ES-I3 (cell line): Measurements from ENCODE around the gene RIPPLY1.
"Not testable (repeated sequence)": the region's sequence is repeated elsewhere in the genome, so short reads cannot be mapped to it uniquely, and the experiment has no call there.

ENCODE experiments used
- H3K36me3 ChIP-seq: 2 replicates; pipeline ENCODE4 v1.6.1; 2013; ENCODE audit warnings: mild to moderate bottlenecking, low read length, control low read depth, moderate library complexity; ENCODE audit not compliant: insufficient read depth
- H3K4me1 ChIP-seq: 2 replicates; pipeline ENCODE4 v1.6.1; 2013; ENCODE audit warnings: mild to moderate bottlenecking, control low read depth, low read length; ENCODE audit not compliant: insufficient read depth
- H3K9ac ChIP-seq: 2 replicates; pipeline ENCODE4 v1.6.1; 2013; ENCODE audit warnings: low read depth, mild to moderate bottlenecking, low read length, moderate library complexity
- H3K9me3 ChIP-seq: 2 replicates; pipeline ENCODE4 v1.6.1; 2013; ENCODE audit warnings: mild to moderate bottlenecking, low read length, moderate library complexity; ENCODE audit not compliant: control insufficient read depth, insufficient read depth

The RIPPLY1 gene

DNA sequence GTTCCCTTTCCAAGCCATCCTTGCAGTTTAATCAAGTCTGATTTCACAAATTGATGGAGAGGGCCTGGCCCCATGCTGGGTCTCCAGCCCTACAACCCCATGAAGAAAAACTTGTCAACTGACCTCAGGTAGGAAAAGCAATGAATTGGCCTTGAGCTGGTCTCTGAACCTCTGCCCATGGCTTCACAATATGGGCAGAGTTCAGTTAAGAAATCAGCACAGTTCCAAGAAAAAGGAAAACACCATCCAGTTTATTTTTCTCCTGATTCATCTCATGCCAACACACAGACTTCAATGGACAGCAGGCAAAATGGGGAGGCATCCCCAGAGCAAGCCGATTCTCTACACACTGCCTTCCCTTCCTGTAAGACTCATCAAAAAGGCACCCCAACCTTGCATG lies 3.3 kb downstream of the RIPPLY1 start:
- no peaks in the 10 kb centered on the region for H3K36me3 ChIP-seq
- H3K9ac ChIP-seq, result no peak overlapping the region
- H3K4me1 ChIP-seq, result peaks cover 8% of the 10 kb centered on the region; the same call in 1 of the 2 replicates
- H3K9me3 ChIP-seq, result no peaks in the 10 kb centered on the region

DNA sequence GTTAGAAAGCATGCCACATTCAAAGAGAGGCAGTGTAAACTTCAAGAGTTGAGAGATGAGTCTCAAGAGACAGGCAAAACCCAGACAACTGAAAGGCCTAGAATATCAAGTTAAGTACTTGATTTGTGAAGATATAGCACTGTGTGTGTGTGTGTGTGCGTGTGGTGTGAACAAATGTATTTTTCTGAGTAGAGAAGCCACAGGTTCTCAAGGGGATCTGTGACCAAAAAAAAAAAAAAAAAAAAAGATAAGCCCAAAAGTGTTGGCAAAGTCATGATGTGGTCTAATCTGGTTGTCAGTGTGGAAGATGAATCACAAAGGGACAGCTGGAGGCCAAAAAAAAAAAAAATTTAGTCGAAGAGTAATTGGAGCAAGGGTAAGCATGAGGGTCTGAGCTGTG lies 3.9 kb downstream of the RIPPLY1 start:
- H3K9ac ChIP-seq, result no peak overlapping the region
- H3K4me1 ChIP-seq, result peaks cover 13% of the 10 kb centered on the region; the same call in 1 of the 2 replicates
- H3K36me3 ChIP-seq, result no peaks in the 10 kb centered on the region
- no peaks in the 10 kb centered on the region for H3K9me3 ChIP-seq

DNA sequence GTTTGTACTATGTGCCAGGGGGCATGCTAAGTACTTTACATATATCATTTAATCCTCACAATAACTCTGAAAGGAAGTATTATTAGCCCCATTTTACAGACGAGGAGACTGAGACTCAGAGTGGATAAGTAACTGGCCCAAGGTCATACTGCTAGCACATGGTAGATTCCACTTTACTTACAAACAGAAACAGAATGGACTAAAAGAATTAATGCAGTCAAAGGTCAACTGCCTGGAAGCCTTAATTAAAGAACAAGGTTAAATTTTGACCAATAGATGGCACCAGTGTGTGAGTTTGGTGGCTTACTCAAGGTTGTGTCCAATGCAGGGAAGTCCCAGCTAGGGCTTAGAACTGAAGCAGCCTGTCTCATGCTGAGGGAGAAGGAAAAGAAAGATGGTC lies 4.7 kb downstream of the RIPPLY1 start:
- Histone ChIP-seq H3K36me3 (no peaks in the 10 kb centered on the region), H3K4me1 (peaks cover 13% of the 10 kb centered on the region; the same call in 1 of the 2 replicates)

GRCh38 chrX:106897259-106897658 lies 5.9 kb downstream of the RIPPLY1 start:
- no peak overlapping the region for H3K9ac ChIP-seq
- no peaks in the 10 kb centered on the region for H3K9me3 ChIP-seq
- peaks cover 13% of the 10 kb centered on the region; the same call in 1 of the 2 replicates for H3K4me1 ChIP-seq
- H3K36me3 ChIP-seq, result no peaks in the 10 kb centered on the region

More for the DNA sequence above, 4.7 kb downstream of the RIPPLY1 start:
- Histone ChIP-seq H3K9ac (no peak overlapping the region), H3K9me3 (no peaks in the 10 kb centered on the region)

DNA sequence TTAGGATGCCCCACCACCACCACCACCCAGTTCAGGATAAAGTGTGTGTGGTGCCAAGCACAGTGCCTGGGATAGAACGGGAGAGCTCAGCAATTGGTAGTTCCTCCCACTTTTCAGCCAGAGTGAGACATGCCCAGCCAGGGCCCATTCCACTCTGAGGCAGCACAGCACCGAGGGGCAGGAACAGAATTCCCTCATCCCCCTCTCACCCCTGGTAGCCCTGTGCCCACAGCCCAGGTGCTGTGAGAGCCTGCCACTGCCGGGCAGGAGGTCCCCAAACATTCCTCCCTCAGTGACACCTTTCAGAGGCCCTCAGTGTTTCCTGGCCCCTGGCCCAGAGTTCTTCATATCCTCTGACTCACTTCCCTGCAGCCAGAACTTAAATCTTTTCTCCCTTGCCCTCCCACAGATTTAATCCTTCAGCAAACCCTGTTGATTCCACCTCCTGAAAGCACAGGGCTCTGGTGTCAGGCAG lies 8.1 kb downstream of the RIPPLY1 start:
- Histone ChIP-seq H3K9me3 (no peaks in the 10 kb centered on the region), H3K36me3 (no peaks in the 10 kb centered on the region), H3K9ac (no peak overlapping the region), H3K4me1 (peaks cover 13% of the 10 kb centered on the region; the same call in 1 of the 2 replicates)

DNA sequence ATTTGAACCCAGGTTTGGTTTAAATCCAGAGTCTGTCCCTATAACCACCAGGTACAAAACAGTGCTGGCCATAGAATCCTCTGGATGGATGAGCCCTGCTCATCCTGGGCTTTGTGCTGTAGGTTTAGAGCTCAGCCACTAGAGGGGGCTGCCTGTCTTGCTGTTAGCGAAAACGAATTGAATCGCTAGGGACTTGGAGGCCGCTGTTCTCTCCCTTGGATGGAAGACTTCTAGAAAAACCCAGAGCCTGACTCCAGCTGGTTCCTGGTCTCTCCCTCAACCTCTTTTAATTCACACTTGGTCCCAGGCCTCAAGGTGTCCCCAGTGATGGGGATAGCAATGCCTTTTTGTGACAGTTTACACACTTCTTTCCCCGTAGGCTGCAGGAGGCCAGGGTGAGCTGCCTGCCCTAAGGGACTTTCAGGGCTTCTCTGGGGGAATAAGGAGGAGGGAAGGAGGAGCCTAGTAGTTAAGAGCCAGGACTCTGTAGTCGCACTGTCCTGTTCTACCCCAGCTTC lies 8.7 kb downstream of the RIPPLY1 start:
- Histone ChIP-seq H3K9me3 (no peaks in the 10 kb centered on the region), H3K9ac (no peak overlapping the region), H3K4me1 (peaks cover 13% of the 10 kb centered on the region; the same call in 1 of the 2 replicates), H3K36me3 (no peaks in the 10 kb centered on the region)

GRCh38 chrX:106891762-106892460 lies 11.2 kb downstream of the RIPPLY1 start:
- no peak overlapping the region for H3K9ac ChIP-seq
- no peaks in the 10 kb centered on the region for H3K9me3 ChIP-seq
- H3K4me1 ChIP-seq, result peaks cover 13% of the 10 kb centered on the region; the same call in 1 of the 2 replicates
- no peaks in the 10 kb centered on the region for H3K36me3 ChIP-seq

GRCh38 chrX:106889468-106889867 lies 13.7 kb downstream of the RIPPLY1 start:
- no peak overlapping the region for H3K9ac ChIP-seq
- H3K9me3 ChIP-seq, result no peaks in the 10 kb centered on the region
- H3K36me3 ChIP-seq, result no peaks in the 10 kb centered on the region
- peaks cover under 1% of the 10 kb centered on the region; the same call in 1 of the 2 replicates for H3K4me1 ChIP-seq

DNA sequence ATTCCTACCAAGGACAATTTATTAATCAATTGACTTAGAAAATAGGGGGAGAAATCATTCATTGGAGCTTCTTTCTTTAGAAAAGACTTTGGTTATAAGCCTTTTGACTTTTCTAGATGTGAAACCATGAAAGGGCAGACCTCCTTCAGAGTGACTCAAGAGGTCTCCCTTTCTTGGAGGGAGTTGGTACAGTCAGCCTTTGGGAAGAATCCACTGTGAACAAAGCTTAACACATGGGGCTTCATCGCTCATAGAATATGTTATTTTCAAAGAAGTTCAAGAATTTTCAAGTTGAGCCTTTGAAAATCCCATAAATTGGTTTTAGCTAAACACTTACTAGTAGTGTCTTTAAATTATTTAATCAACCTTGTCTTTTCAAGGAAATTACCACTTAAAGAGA lies 28.0 kb downstream of the RIPPLY1 start:
- Histone ChIP-seq H3K9me3 (no peaks in the 10 kb centered on the region), H3K36me3 (no peaks in the 10 kb centered on the region), H3K4me1 (peaks cover 13% of the 10 kb centered on the region), H3K9ac (no peak overlapping the region)

GRCh38 chrX:106874075-106874474 lies 29.1 kb downstream of the RIPPLY1 start:
- peaks cover 13% of the 10 kb centered on the region for H3K4me1 ChIP-seq
- H3K36me3 ChIP-seq, result no peaks in the 10 kb centered on the region
- no peak overlapping the region for H3K9ac ChIP-seq
- no peaks in the 10 kb centered on the region for H3K9me3 ChIP-seq

- not testable (repeated sequence) for H3K36me3 ChIP-seq
- H3K4me1 ChIP-seq, result peaks cover 13% of the 10 kb centered on the region
Measured at GRCh38 chrX:106872796-106873195, 30.3 kb downstream of the RIPPLY1 start.

DNA sequence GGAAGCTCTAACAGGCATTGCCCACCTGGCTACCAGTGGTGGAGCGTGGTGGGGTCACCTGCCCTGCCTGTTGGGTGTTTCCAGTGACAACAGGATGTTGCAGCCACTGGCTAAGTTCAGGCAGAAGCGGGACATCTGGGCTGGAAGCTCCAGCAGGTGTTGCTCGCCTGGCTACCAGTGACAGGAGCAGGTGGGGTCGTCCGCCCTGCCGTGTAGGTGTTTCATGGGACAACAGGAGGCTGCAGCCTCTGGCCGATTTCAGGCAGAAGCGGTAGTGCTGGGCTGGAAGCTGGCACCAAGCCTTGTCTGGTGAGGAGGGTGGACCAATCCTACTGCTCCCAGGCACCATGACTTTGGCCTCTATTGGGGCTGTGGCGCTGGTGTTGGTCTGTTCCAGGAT lies 39.4 kb downstream of the RIPPLY1 start:
- Histone ChIP-seq H3K9me3 (no peaks in the 10 kb centered on the region), H3K4me1 (peaks cover 3% of the 10 kb centered on the region; the same call in 1 of the 2 replicates), H3K36me3 (no peaks in the 10 kb centered on the region), H3K9ac (no peak overlapping the region)

More at GRCh38 chrX:106872796-106873195, 30.3 kb downstream of the RIPPLY1 start:
- not testable (repeated sequence) for H3K9me3 ChIP-seq, H3K9ac ChIP-seq

DNA sequence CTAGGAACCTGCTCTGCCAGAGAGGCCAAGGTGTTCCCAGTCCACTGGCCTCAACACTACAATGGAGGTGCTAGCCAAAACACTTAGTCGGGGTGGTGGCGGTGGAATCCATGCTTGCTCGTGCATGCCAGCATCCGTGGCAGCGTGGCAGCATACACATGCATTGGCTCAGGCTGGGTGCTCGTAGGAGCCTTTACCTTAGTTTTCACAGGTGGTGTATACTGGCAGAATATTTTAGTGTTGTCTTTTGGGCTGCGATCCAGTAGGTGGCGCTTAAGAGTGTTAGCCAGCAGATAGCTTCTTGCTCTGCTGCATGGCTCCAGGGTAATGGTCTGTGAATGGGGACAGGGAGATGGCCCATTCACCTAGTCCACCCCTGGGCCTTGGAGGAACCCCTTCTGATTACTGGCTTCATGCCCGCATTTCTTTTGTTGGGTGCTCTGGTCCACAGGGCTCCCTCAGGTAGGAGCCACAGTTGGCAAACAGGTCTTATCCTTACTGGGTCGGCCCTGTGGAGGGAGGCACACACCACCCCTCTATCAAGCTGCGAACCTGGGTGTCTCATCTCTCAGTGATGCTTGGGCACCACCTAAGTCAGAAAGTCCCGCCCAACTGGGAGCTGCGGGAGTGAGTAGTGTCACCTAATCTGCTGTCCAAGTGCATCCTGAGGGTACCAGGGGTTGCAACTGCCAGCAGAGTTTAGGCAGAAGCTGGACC lies 40.0 kb downstream of the RIPPLY1 start:
- H3K4me1 ChIP-seq, result peaks cover 3% of the 10 kb centered on the region; the same call in 1 of the 2 replicates
- no peaks in the 10 kb centered on the region for H3K36me3 ChIP-seq
- no peaks in the 10 kb centered on the region for H3K9me3 ChIP-seq
- H3K9ac ChIP-seq, result no peak overlapping the region
